WTC11 (cell line): ENCODE data around the gene E2F2. TPM values are rescaled to one million over a fixed set of nuclear protein-coding genes. Genes with fewer than 3 reads are reported as not detected.

Experiments
- ATAC-seq: fragments of 200-7000 bp; cut with Tn5 transposase; 2 replicates; pipeline ENCODE4 v1.10.0; 2021; ENCODE audit warnings: mild to moderate bottlenecking, moderate library complexity
- CTCF ChIA-PET: fragments of 300-600 bp; sonication (Branson Sonifier 250); formaldehyde crosslinking; loops from one replicate; lab custom pipeline; 2021; ENCODE audit warnings: antibody characterized with exemption; lab: Charles Lee
- POLR2A ChIA-PET: fragments of 350-600 bp; sonication (Branson Sonifier 250); formaldehyde crosslinking; loops from one replicate; lab custom pipeline; 2021; ENCODE audit warnings: antibody characterized with exemption; lab: Charles Lee
- DNase-seq: peaks from one replicate; pipeline ENCODE4 v3.0.0; 2021; ENCODE audit warnings: low spot score
- H3K27ac Mint-ChIP-seq: 2 replicates; pipeline ENCODE4 v1.8.0; 2021; ENCODE audit warnings: mixed read lengths
- H3K27me3 Mint-ChIP-seq: 2 replicates; pipeline ENCODE4 v1.8.0; 2021; ENCODE audit warnings: low read depth, mild to moderate bottlenecking, moderate library complexity, mixed read lengths
- H3K36me3 Mint-ChIP-seq: 2 replicates; pipeline ENCODE4 v1.8.0; 2021; ENCODE audit warnings: mixed read lengths
- H3K4me1 Mint-ChIP-seq: 2 replicates; pipeline ENCODE4 v1.8.0; 2022; ENCODE audit warnings: mixed read lengths
- H3K4me3 Mint-ChIP-seq: 2 replicates; pipeline ENCODE4 v1.8.0; 2021; ENCODE audit warnings: mild to moderate bottlenecking, moderate library complexity, mixed read lengths
- H3K9me3 Mint-ChIP-seq: 2 replicates; pipeline ENCODE4 v1.8.0; 2021; ENCODE audit warnings: mixed read lengths
- CBFB ChIP-seq: sonication (generic); formaldehyde crosslinking; IDR thresholded peaks from 2 replicates; pipeline ENCODE4 v1.8.1; 2022; ENCODE audit warnings: mild to moderate bottlenecking, low read depth, missing genetic modification reagents
- CREB1 ChIP-seq: sonication (generic); formaldehyde crosslinking; IDR thresholded peaks from 2 replicates; pipeline ENCODE4 v1.8.0; 2023; ENCODE audit warnings: mild to moderate bottlenecking, missing genetic modification reagents
- CREM ChIP-seq: sonication (generic); formaldehyde crosslinking; IDR thresholded peaks from 2 replicates; pipeline ENCODE4 v1.8.1; 2022; ENCODE audit warnings: mild to moderate bottlenecking, missing genetic modification reagents, moderate library complexity
- E2F5 ChIP-seq: sonication (generic); formaldehyde crosslinking; IDR thresholded peaks from 2 replicates; pipeline ENCODE4 v1.8.1; 2022; ENCODE audit warnings: mild to moderate bottlenecking, moderate library complexity, missing genetic modification reagents
- KAT7 ChIP-seq: sonication (generic); formaldehyde crosslinking; IDR thresholded peaks from 2 replicates; pipeline ENCODE4 v1.8.1; 2023; ENCODE audit warnings: missing genetic modification reagents, mild to moderate bottlenecking, borderline replicate concordance
- NFATC4 ChIP-seq: fragments of 250-450 bp; sonication (Bioruptor Pico); IDR thresholded peaks from 2 replicates; pipeline ENCODE4 v1.9.0; 2021; ENCODE audit warnings: mild to moderate bottlenecking
- PREB ChIP-seq: sonication (generic); formaldehyde crosslinking; IDR thresholded peaks from 2 replicates; pipeline ENCODE4 v1.8.1; 2022; ENCODE audit warnings: mild to moderate bottlenecking, missing genetic modification reagents, moderate library complexity, borderline replicate concordance
- SMAD3 ChIP-seq: sonication (generic); formaldehyde crosslinking; IDR thresholded peaks from 2 replicates; pipeline ENCODE4 v1.8.0; 2022; ENCODE audit warnings: missing genetic modification reagents, mild to moderate bottlenecking, borderline replicate concordance
- SOX15 ChIP-seq: fragments of 250-450 bp; sonication (Bioruptor Pico); IDR thresholded peaks from 2 replicates; pipeline ENCODE4 v1.9.0; 2021; ENCODE audit warnings: mild to moderate bottlenecking
- TEAD1 ChIP-seq: sonication (generic); formaldehyde crosslinking; IDR thresholded peaks from 2 replicates; pipeline ENCODE4 v1.8.0; 2022; ENCODE audit warnings: mild to moderate bottlenecking, missing genetic modification reagents
- TEAD4 ChIP-seq: sonication (generic); formaldehyde crosslinking; IDR thresholded peaks from 2 replicates; pipeline ENCODE4 v1.8.0; 2022; ENCODE audit warnings: mild to moderate bottlenecking, missing genetic modification reagents
- TP53 ChIP-seq: sonication (generic); formaldehyde crosslinking; IDR thresholded peaks from 2 replicates; pipeline ENCODE4 v1.8.1; 2023; ENCODE audit warnings: mild to moderate bottlenecking, missing genetic modification reagents
- ZNF121 ChIP-seq: sonication (generic); formaldehyde crosslinking; IDR thresholded peaks from 2 replicates; pipeline ENCODE4 v1.8.0; 2023; ENCODE audit warnings: missing genetic modification reagents
- ZNF232 ChIP-seq: sonication (generic); formaldehyde crosslinking; IDR thresholded peaks from 2 replicates; pipeline ENCODE4 v1.8.0; 2022; ENCODE audit warnings: mild to moderate bottlenecking, missing genetic modification reagents
- total RNA-seq: library from RNA; stranded (reverse); gene quantifications from 3 replicates; pipeline ENCODE4 v1.2.3, GENCODE V29; 2021
- TF ChIP-seq, protein P1 (sequence below): sonication (generic); formaldehyde crosslinking; conservative IDR thresholded peaks from 2 replicates; pipeline ENCODE4 v1.8.1; 2023; ENCODE audit warnings: mild to moderate bottlenecking, low read depth, missing genetic modification reagents, moderate library complexity
- TF ChIP-seq, protein P2 (sequence below): fragments of 250-450 bp; sonication (Bioruptor Pico); IDR thresholded peaks from 2 replicates; pipeline ENCODE4 v1.9.0; 2021; ENCODE audit warnings: mild to moderate bottlenecking
- TF ChIP-seq, protein P3 (sequence below): sonication (generic); formaldehyde crosslinking; IDR thresholded peaks from 2 replicates; pipeline ENCODE4 v1.8.1; 2023; ENCODE audit warnings: mild to moderate bottlenecking, missing genetic modification reagents, moderate library complexity

Gene E2F2
- total RNA-seq, 1 experiment from 2014 or later: 5.6 TPM

- TF ChIP-seq E2F5 (CRISPR knock-in tag) (no peak), NFATC4 (CRISPR knock-in tag) (no peak)
- TF ChIP-seq, protein P1, sequence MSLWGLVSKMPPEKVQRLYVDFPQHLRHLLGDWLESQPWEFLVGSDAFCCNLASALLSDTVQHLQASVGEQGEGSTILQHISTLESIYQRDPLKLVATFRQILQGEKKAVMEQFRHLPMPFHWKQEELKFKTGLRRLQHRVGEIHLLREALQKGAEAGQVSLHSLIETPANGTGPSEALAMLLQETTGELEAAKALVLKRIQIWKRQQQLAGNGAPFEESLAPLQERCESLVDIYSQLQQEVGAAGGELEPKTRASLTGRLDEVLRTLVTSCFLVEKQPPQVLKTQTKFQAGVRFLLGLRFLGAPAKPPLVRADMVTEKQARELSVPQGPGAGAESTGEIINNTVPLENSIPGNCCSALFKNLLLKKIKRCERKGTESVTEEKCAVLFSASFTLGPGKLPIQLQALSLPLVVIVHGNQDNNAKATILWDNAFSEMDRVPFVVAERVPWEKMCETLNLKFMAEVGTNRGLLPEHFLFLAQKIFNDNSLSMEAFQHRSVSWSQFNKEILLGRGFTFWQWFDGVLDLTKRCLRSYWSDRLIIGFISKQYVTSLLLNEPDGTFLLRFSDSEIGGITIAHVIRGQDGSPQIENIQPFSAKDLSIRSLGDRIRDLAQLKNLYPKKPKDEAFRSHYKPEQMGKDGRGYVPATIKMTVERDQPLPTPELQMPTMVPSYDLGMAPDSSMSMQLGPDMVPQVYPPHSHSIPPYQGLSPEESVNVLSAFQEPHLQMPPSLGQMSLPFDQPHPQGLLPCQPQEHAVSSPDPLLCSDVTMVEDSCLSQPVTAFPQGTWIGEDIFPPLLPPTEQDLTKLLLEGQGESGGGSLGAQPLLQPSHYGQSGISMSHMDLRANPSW (CRISPR knock-in tag): no peak
Measured at GRCh38 chr1:23546897-23547584, 16.0 kb upstream of the E2F2 start (continued).

GRCh38 chr1:23545851-23546250 is 14.8 kb upstream of the E2F2 start:
- no peaks in the 10 kb centered on the region for H3K27me3 Mint-ChIP-seq
- no peak for DNase-seq
- ATAC-seq: no peak
- no peak overlapping the region for H3K4me3 Mint-ChIP-seq
- POLR2A ChIA-PET: interaction anchor here (1.1 to 2.0 kb wide), 4 partner anchors 13 to 193 kb away, joined by 3 to 11 read pairs (median 8); no protein-coding TSS in a partner anchor
- no peaks in the 10 kb centered on the region for H3K9me3 Mint-ChIP-seq
- CTCF ChIA-PET: interaction anchor here (0.9 to 8.1 kb wide), 13 partner anchors 8 to 226 kb away, joined by 3 to 201 read pairs (median 6); partner anchors contain the start of gene E2F2
- TF ChIP-seq SMAD3 (CRISPR knock-in tag): no peak
- TF ChIP-seq, protein P2, sequence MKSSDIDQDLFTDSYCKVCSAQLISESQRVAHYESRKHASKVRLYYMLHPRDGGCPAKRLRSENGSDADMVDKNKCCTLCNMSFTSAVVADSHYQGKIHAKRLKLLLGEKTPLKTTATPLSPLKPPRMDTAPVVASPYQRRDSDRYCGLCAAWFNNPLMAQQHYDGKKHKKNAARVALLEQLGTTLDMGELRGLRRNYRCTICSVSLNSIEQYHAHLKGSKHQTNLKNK: no peak
- no peak for TF ChIP-seq SOX15 (CRISPR knock-in tag)
- TF ChIP-seq CREM (CRISPR knock-in tag): no peak
- no peak for TF ChIP-seq PREB
- TF ChIP-seq KAT7 (CRISPR knock-in tag): no peak
- TF ChIP-seq CREB1 (CRISPR knock-in tag): no peak
- TF ChIP-seq, protein P3, sequence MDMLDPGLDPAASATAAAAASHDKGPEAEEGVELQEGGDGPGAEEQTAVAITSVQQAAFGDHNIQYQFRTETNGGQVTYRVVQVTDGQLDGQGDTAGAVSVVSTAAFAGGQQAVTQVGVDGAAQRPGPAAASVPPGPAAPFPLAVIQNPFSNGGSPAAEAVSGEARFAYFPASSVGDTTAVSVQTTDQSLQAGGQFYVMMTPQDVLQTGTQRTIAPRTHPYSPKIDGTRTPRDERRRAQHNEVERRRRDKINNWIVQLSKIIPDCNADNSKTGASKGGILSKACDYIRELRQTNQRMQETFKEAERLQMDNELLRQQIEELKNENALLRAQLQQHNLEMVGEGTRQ: no peak
- no peak for TF ChIP-seq NFATC4 (CRISPR knock-in tag)
- no peak for TF ChIP-seq TEAD4 (CRISPR knock-in tag)
- no peak for TF ChIP-seq CBFB
- no peak for TF ChIP-seq ZNF232 (CRISPR knock-in tag)
- no peak for TF ChIP-seq TEAD1
- TF ChIP-seq ZNF121 (CRISPR knock-in tag): no peak
- no peak for TF ChIP-seq TP53
- H3K27ac Mint-ChIP-seq: no peak overlapping the region
- H3K4me1 Mint-ChIP-seq: peaks cover 22% of the 10 kb centered on the region
- H3K36me3 Mint-ChIP-seq: no peaks in the 10 kb centered on the region
